ENCODE data around the gene PHC1. TPM values are rescaled to one million over a fixed set of nuclear protein-coding genes. Genes with fewer than 3 reads are reported as not detected.

PHC1 gene
- total RNA-seq, 1 donor from 2014 or later: 29.7 TPM

- ATAC-seq: no peak
- no peak overlapping the region for H3K27ac ChIP-seq
- TF ChIP-seq CTCF (IDR thresholded peaks at IDR 0.05): no peak
Measured at GRCh38 chr12:8903646-8904045, 10.7 kb upstream of the PHC1 start.

GRCh38 chr12:8904665-8905064 lies 9.6 kb upstream of the PHC1 start:
- no peak for ATAC-seq
- no peaks in the 10 kb centered on the region for H3K27me3 ChIP-seq
- no peak for DNase-seq
- H3K36me3 ChIP-seq: no peaks in the 10 kb centered on the region
- H3K27ac ChIP-seq: no peak overlapping the region
- intact Hi-C loops (cut with DNase I): no loop called here
- TF ChIP-seq CTCF (IDR thresholded peaks at IDR 0.05): no peak
- no peaks in the 10 kb centered on the region for H3K4me1 ChIP-seq
- H3K9me3 ChIP-seq: no peaks in the 10 kb centered on the region
- H3K4me3 ChIP-seq: no peak overlapping the region

More at GRCh38 chr12:8903646-8904045, 10.7 kb upstream of the PHC1 start:
- Histone ChIP-seq H3K9me3 (no peaks in the 10 kb centered on the region), H3K4me3 (no peak overlapping the region), H3K36me3 (no peaks in the 10 kb centered on the region), H3K4me1 (no peaks in the 10 kb centered on the region), H3K27me3 (no peaks in the 10 kb centered on the region)
- intact Hi-C loops (cut with DNase I): no loop called here
- DNase-seq: no peak

GRCh38 chr12:8905546-8905945 lies 8.8 kb upstream of the PHC1 start:
- no peak overlapping the region for H3K27ac ChIP-seq
- TF ChIP-seq CTCF (IDR thresholded peaks at IDR 0.05): no peak
- no peaks in the 10 kb centered on the region for H3K9me3 ChIP-seq
- no peaks in the 10 kb centered on the region for H3K27me3 ChIP-seq
- intact Hi-C loops (cut with DNase I): no loop called here
- H3K4me3 ChIP-seq: no peak overlapping the region
- ATAC-seq (peak; percentile 41), DNase-seq (no peak)
- no peaks in the 10 kb centered on the region for H3K4me1 ChIP-seq
- H3K36me3 ChIP-seq: no peaks in the 10 kb centered on the region

- intact Hi-C loops (cut with DNase I): no loop called here
- Histone ChIP-seq H3K27ac (no peak overlapping the region), H3K9me3 (no peaks in the 10 kb centered on the region), H3K27me3 (no peaks in the 10 kb centered on the region), H3K4me1 (no peaks in the 10 kb centered on the region), H3K4me3 (no peak overlapping the region), H3K36me3 (no peaks in the 10 kb centered on the region)
- TF ChIP-seq CTCF (IDR thresholded peaks at IDR 0.05): no peak
- ATAC-seq (no peak), DNase-seq (no peak)
Measured at GRCh38 chr12:8906266-8907180, 7.8 kb upstream of the PHC1 start.

- TF ChIP-seq CTCF (IDR thresholded peaks at IDR 0.05): no peak
- Histone ChIP-seq H3K27me3 (no peaks in the 10 kb centered on the region), H3K4me3 (no peak overlapping the region), H3K27ac (no peak overlapping the region), H3K4me1 (no peaks in the 10 kb centered on the region), H3K9me3 (no peaks in the 10 kb centered on the region), H3K36me3 (no peaks in the 10 kb centered on the region)
- DNase-seq: no peak
- intact Hi-C loops (cut with DNase I): no loop called here
- no peak for ATAC-seq
Measured at GRCh38 chr12:8907513-8907912, 6.8 kb upstream of the PHC1 start.
